Mesothelial cell of epicardium (in vitro differentiated cells): Measurements from ENCODE around the gene KIRREL3. TPM values are rescaled to one million over a fixed set of nuclear protein-coding genes. Genes with fewer than 3 reads are reported as not detected.

Experiments used
- DNase-seq, 2 experiments: peaks; one replicate each; pipeline ENCODE4 v3.0.0; 2021; ENCODE audit warnings: low spot score in 2 of 2; ENCODE audit not compliant: unreplicated experiment in 2 of 2
- H3K27ac Mint-ChIP-seq: 2 replicates; pipeline ENCODE4 v1.8.0; 2021; ENCODE audit warnings: mixed read lengths
- H3K27me3 Mint-ChIP-seq: 2 replicates; pipeline ENCODE4 v1.8.0; 2021; ENCODE audit warnings: low read depth, mixed read lengths
- H3K36me3 Mint-ChIP-seq: 2 replicates; pipeline ENCODE4 v1.8.0; 2021; ENCODE audit warnings: mixed read lengths
- H3K4me1 Mint-ChIP-seq: 2 replicates; pipeline ENCODE4 v1.8.0; 2021; ENCODE audit warnings: mixed read lengths
- H3K4me3 Mint-ChIP-seq: 2 replicates; pipeline ENCODE4 v1.8.0; 2021; ENCODE audit warnings: mild to moderate bottlenecking, moderate library complexity, mixed read lengths
- H3K9me3 Mint-ChIP-seq: 2 replicates; pipeline ENCODE4 v1.8.0; 2021; ENCODE audit warnings: mixed read lengths
- CTCF ChIP-seq: fragments of 200-600 bp; sonication (generic); IDR thresholded peaks from one replicate; pipeline ENCODE4 v1.5.0; 2021; ENCODE audit warnings: antibody characterized with exemption; ENCODE audit not compliant: unreplicated experiment
- total RNA-seq: library from RNA; stranded (reverse); gene quantifications from 3 replicates; pipeline ENCODE4 v1.2.1, GENCODE V29; 2021

KIRREL3 gene
- total RNA-seq, 1 donor from 2014 or later = 0.31 TPM

GRCh38 chr11:126608658-126609057 lies 391.9 kb downstream of the KIRREL3 start:
- peaks cover 32% of the 10 kb centered on the region for H3K4me1 Mint-ChIP-seq
- DNase-seq = no peak
- H3K36me3 Mint-ChIP-seq = no peaks in the 10 kb centered on the region
- TF ChIP-seq CTCF = no peak
- H3K4me3 Mint-ChIP-seq = no peak overlapping the region
- H3K9me3 Mint-ChIP-seq = no peaks in the 10 kb centered on the region
- H3K27ac Mint-ChIP-seq = no peak overlapping the region
- H3K27me3 Mint-ChIP-seq = peaks cover 86% of the 10 kb centered on the region

GRCh38 chr11:126607776-126608541 lies 392.6 kb downstream of the KIRREL3 start:
- peaks cover 86% of the 10 kb centered on the region for H3K27me3 Mint-ChIP-seq
- DNase-seq = no peak
- no peak overlapping the region for H3K27ac Mint-ChIP-seq
- no peak overlapping the region for H3K4me3 Mint-ChIP-seq
- H3K9me3 Mint-ChIP-seq = no peaks in the 10 kb centered on the region
- no peaks in the 10 kb centered on the region for H3K36me3 Mint-ChIP-seq
- no peak for TF ChIP-seq CTCF
- H3K4me1 Mint-ChIP-seq = peaks cover 32% of the 10 kb centered on the region

- peak in 1 of 2 experiments; percentile 68 for DNase-seq
Observed at GRCh38 chr11:126607374-126607773, 393.2 kb downstream of the KIRREL3 start.

GRCh38 chr11:126606484-126606883 lies 394.1 kb downstream of the KIRREL3 start:
- Mint-ChIP-seq H3K27ac (peak overlapping the region; percentile 13), H3K9me3 (no peaks in the 10 kb centered on the region), H3K27me3 (peaks cover 87% of the 10 kb centered on the region), H3K4me3 (no peak overlapping the region), H3K4me1 (peaks cover 37% of the 10 kb centered on the region), H3K36me3 (no peaks in the 10 kb centered on the region)
- DNase-seq = no peak
- TF ChIP-seq CTCF = no peak

More at GRCh38 chr11:126607374-126607773, 393.2 kb downstream of the KIRREL3 start:
- no peaks in the 10 kb centered on the region for H3K9me3 Mint-ChIP-seq
- H3K36me3 Mint-ChIP-seq = no peaks in the 10 kb centered on the region
- TF ChIP-seq CTCF = peak; percentile 10
- H3K4me1 Mint-ChIP-seq = peaks cover 32% of the 10 kb centered on the region
- no peak overlapping the region for H3K27ac Mint-ChIP-seq
- peaks cover 86% of the 10 kb centered on the region for H3K27me3 Mint-ChIP-seq
- H3K4me3 Mint-ChIP-seq = no peak overlapping the region

- no peak for TF ChIP-seq CTCF
- Mint-ChIP-seq H3K27me3 (peaks cover 90% of the 10 kb centered on the region), H3K4me1 (peaks cover 36% of the 10 kb centered on the region)
Observed at GRCh38 chr11:126604461-126604860, 396.1 kb downstream of the KIRREL3 start.

More at GRCh38 chr11:126604461-126604860, 396.1 kb downstream of the KIRREL3 start:
- no peaks in the 10 kb centered on the region for H3K36me3 Mint-ChIP-seq
- no peaks in the 10 kb centered on the region for H3K9me3 Mint-ChIP-seq
- DNase-seq = no peak
- no peak overlapping the region for H3K27ac Mint-ChIP-seq
- no peak overlapping the region for H3K4me3 Mint-ChIP-seq
